ENCODE measurements around the gene EXOC6.

DNA sequence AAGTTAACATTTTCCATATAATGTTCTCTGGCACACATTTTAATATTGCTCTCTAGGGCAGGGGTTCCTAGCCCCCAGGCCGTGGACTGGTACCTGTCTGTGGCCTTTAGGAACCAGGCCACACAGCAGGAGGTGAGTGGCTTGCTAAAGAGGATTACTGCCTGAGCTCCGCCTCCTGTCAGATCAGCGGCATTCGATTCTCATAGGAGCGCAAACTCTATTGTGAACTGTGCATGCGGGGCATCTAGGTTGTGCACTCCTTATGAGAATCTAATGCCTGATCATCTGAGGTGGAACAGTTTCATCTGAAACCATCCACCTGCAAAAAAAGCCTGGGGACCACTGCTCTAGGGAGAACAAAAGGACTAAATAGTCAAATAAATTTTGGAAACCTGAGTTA lies 65.7 kb downstream of the EXOC6 start:
- TF ChIP-seq, protein P1, sequence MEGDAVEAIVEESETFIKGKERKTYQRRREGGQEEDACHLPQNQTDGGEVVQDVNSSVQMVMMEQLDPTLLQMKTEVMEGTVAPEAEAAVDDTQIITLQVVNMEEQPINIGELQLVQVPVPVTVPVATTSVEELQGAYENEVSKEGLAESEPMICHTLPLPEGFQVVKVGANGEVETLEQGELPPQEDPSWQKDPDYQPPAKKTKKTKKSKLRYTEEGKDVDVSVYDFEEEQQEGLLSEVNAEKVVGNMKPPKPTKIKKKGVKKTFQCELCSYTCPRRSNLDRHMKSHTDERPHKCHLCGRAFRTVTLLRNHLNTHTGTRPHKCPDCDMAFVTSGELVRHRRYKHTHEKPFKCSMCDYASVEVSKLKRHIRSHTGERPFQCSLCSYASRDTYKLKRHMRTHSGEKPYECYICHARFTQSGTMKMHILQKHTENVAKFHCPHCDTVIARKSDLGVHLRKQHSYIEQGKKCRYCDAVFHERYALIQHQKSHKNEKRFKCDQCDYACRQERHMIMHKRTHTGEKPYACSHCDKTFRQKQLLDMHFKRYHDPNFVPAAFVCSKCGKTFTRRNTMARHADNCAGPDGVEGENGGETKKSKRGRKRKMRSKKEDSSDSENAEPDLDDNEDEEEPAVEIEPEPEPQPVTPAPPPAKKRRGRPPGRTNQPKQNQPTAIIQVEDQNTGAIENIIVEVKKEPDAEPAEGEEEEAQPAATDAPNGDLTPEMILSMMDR (IDR thresholded peaks at IDR 0.05): no peak
- TF ChIP-seq POLR2A (IDR thresholded peaks at IDR 0.05): no peak
